Measurements from ENCODE around the gene BAIAP2L1.

Gene BAIAP2L1

GRCh38 chr7:98297626-98298286, 103.1 kb downstream of the BAIAP2L1 start:
- no peak for DNase-seq (ENCODE audit: extremely low read depth in 1 of 2, low read depth in 1 of 2)

DNA sequence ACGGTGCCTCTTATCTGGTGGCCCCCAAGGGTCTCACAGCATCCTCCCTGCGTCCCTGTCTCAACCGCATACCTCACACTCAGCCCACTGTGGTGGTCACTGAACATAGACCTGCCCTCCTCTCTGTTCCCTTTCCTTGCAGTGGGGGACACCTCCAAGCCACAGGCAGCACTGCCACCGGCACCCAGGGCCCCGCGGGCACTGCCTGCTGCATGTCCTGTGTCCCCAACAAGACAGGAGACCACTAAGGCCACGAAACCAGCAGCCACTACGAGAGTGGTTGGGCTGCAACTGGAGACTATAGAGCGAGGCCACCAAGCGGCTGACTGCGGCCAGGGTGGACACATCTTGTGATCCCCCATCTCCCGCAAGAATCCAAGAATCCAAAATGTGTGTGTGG, 104.1 kb downstream of the BAIAP2L1 start:
- DNase-seq (ENCODE audit: extremely low read depth in 1 of 2, low read depth in 1 of 2) = no peak

- DNase-seq (ENCODE audit: extremely low read depth in 1 of 2, low read depth in 1 of 2) = no peak
Measured at GRCh38 chr7:98295467-98296192, 105.3 kb downstream of the BAIAP2L1 start.

- no peak for DNase-seq (ENCODE audit: extremely low read depth in 1 of 2, low read depth in 1 of 2)
Measured at GRCh38 chr7:98294798-98295382, 106.0 kb downstream of the BAIAP2L1 start.

DNA sequence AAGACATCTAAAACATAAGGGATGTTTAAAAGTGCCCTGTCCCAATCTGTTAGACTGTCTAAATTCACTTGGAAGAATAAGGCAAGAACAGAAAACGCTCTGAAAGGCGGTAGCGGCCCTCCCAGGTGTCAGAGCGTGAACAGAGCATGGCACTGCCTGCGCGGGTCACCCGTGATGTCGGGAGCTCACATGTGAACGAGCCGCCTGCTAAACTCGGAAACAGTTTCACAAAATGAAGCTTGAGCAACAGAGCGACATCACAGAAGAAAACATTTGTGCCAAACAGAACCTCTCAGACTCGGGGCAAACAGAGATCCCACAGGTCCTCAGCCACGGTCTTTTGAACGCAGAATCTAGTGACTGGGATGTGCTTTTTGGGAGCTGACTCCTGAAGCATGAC, 106.6 kb downstream of the BAIAP2L1 start:
- DNase-seq (ENCODE audit: extremely low read depth in 1 of 2, low read depth in 1 of 2) = no peak

DNA sequence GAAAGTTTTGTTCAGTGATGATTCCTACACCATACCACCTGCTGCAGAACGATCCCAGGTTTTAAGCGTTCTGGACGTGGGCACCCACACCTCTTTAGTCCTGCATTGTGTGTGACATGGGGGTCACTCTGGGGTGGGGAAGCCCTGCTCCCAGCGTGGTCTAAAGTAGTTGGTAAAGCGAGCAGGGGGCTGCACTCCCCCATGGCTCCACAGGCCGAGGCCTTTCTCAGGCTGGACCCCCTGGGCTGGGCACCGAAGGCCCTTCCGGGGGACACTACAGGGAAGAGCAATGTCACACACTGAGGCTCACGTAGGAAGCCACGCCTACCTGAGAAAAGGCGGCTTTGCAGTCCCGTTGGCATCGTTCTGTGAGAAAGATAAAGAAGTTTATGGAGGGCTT, 107.1 kb downstream of the BAIAP2L1 start:
- no peak for DNase-seq (ENCODE audit: extremely low read depth in 1 of 2, low read depth in 1 of 2)

GRCh38 chr7:98293265-98293664, 107.6 kb downstream of the BAIAP2L1 start:
- DNase-seq (ENCODE audit: extremely low read depth in 1 of 2, low read depth in 1 of 2) = no peak

DNA sequence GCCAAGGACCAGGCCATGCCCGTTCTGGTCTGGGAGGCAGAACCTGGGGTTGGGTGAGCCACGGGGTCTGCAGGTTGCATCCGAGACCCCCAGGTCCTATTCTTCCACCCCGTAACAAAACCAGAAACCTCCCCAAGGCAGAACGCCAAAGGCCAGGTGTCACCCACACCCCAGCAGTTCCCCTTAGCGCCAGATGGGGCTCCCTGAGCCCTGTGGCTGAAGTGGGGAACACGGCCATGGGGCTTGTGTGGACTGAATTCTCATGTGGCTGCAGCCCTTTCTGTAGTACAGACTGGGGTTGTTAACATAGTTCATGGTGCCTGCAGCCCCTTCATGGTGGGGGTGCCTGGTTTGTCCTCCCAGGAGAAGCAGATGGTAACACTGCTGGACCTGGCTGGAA, 109.2 kb downstream of the BAIAP2L1 start:
- DNase-seq (ENCODE audit: extremely low read depth in 1 of 2, low read depth in 1 of 2) = no peak

DNA sequence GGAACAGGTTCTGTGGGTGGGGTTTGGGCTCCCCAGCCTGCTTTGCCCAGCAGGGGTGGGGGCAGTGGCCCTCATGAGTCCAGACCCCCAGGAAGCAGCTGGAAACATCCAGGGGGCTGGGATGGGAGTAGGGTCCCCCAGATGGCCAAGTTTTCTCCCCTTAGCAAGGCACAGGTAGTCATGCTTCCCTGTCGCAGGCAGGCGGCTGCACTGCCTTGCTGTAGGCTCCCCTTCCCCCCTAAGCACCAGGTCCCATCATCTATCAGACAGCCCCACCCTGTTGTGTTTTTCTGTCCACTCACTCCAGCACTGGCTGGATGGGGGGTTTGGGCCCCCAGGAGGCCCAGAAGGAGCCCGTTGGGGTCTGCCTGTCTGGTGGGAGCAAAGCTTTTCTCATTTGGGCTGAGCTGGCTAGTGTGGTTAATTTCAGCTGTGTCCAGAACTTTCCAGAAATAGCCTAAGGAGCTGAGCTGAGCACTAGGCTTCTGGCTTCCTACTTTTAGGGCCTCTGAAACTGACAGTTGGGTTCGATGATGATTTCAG, 111.5 kb downstream of the BAIAP2L1 start:
- no peak for DNase-seq (ENCODE audit: extremely low read depth in 1 of 2, low read depth in 1 of 2)

DNA sequence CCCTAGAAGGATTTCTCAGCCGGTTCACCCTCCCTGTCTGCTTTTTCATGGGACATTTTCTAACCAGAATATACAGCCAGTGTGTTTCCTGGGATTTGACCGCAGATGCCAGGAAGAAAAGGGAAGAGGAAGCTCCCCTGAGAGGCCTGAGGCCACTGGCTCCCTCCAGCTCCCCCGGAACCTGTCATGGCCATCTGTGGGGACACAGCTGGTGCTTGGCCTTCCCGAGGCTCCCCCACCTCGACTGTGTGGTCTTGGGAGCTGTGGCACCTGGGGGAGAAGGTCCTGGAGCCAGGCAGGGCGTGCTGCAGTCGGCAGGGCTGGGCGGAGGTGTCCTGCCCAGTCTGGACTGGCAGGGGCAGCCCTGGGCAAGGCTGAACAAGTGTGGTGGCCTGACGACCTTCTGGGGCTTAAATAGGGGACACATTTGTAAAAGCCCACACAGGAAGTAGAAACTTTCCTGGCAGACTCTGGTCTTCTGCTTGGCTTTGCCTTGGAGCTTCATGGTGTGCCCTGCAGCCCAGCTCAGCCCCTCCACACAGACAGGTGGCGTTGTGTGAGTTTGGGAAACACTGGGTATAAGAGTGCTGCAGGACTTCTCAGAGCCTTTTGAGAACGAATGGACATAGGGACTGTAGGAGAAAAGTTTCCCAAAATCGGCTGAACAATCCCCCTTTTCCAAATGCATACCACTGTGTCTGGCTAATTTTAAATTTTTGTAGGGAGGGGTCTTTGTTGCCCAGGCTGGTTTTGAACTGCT, 112.6 kb downstream of the BAIAP2L1 start:
- no peak for DNase-seq (ENCODE audit: extremely low read depth in 1 of 2, low read depth in 1 of 2)

DNA sequence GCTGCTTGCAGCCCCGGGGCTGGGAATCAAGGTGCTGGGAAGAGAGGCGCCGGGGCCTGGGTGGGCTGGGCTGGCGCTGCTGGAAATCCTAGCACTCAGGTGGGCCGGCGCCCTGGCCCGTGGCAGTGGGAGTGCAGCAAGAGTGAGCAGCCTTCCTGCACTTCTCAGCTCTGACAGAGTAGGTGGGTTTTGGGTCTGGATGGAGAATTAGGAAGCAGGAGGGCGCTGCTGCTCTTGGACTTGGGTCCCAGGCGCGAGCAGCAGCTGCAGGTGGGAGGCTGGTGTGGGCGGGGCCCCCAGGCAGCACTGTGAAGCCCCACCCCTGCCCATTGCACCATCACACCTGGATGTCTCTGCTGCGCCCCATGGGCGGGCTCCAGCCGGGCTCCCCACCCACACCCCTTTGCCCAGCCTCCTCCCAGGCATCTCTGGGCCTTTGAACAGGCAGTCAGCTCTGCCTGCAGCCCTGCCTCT, 113.4 kb downstream of the BAIAP2L1 start:
- no peak for DNase-seq (ENCODE audit: extremely low read depth in 1 of 2, low read depth in 1 of 2)

- no peak for DNase-seq (ENCODE audit: extremely low read depth in 1 of 2, low read depth in 1 of 2)
Measured at GRCh38 chr7:98286701-98287485, 114.0 kb downstream of the BAIAP2L1 start.

- DNase-seq (ENCODE audit: extremely low read depth in 1 of 2, low read depth in 1 of 2) = no peak
Measured at GRCh38 chr7:98286093-98286539, 114.8 kb downstream of the BAIAP2L1 start.

GRCh38 chr7:98285157-98286092, 115.5 kb downstream of the BAIAP2L1 start:
- DNase-seq (ENCODE audit: extremely low read depth in 1 of 2, low read depth in 1 of 2) = no peak

- no peak for DNase-seq (ENCODE audit: extremely low read depth in 1 of 2, low read depth in 1 of 2)
Measured at GRCh38 chr7:98284335-98285036, 116.4 kb downstream of the BAIAP2L1 start.

DNA sequence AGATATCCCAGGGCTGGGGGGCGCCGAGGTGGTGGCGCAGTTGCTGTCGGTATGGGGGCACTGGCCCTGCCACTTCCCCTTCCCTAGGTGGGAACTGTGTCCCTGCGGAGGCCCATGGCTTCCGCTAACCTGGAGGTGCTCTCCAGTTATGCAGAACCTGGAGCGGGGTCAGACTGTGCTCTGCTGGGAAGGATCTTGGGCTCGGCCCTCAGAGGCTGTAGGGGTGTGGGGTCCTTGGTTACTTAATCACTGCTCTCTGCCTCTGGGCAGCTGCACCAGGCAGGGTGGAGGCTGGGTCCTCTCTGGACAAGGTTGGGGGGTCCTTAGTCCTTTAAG, 117.0 kb downstream of the BAIAP2L1 start:
- DNase-seq (ENCODE audit: extremely low read depth in 1 of 2, low read depth in 1 of 2) = no peak

- DNase-seq (ENCODE audit: extremely low read depth in 1 of 2, low read depth in 1 of 2) = no peak
Measured at GRCh38 chr7:98283127-98283886, 117.6 kb downstream of the BAIAP2L1 start.

DNA sequence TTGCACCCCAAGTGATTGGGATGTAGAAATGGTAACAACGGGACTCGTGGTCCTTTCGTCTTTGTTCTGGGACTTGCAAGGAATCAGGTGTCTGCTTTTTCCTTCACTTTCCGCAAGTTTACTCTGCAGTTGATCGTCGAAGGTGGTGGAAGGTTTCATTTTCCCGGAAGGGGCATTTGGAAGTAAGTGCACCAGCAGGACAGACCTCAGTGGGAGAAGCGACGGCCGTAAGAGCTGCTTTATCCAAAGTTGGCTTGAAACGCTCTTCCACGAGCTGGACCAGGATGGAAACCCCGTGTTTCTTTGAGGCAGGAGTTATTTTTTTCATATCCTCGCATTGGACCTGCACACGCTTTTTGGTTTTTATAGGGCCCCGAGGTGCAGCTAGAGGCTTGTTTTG, 118.2 kb downstream of the BAIAP2L1 start:
- no peak for DNase-seq (ENCODE audit: extremely low read depth in 1 of 2, low read depth in 1 of 2)

All from activated CD8-positive, alpha-beta memory T cell treated with anti-CD3 and anti-CD28 coated beads for 1 hour (primary cell).